GM21825 (cell line): Measurements from ENCODE around the gene FGF11.

Experiments
- ATAC-seq: cut with Tn5 transposase; IDR thresholded peaks from one replicate; pipeline ENCODE4 v1.9.1; 2021; ENCODE audit warnings: mild to moderate bottlenecking, moderate library complexity; ENCODE audit not compliant: unreplicated experiment

FGF11 gene

GRCh38 chr17:7427549-7427948, 11.8 kb upstream of the FGF11 start:
- no peak for ATAC-seq

GRCh38 chr17:7428557-7428956, 10.8 kb upstream of the FGF11 start, which contains the start of gene SPEM3:
TSS of gene SPEM3 (plus strand) at chr17:7428857. CDS start at chr17:7428903, 46 bp downstream.
- ATAC-seq = no peak

GRCh38 chr17:7429722-7430121, 9.6 kb upstream of the FGF11 start:
- no peak for ATAC-seq

- ATAC-seq = no peak
These were observed 8.1 kb upstream of the FGF11 start for GRCh38 chr17:7431231-7431630.

- ATAC-seq = no peak
These were observed 7.0 kb upstream of the FGF11 start for GRCh38 chr17:7432296-7432695.

GRCh38 chr17:7435676-7436555, 3.4 kb upstream of the FGF11 start:
- ATAC-seq = peak; percentile 17

GRCh38 chr17:7436556-7437368, 2.5 kb upstream of the FGF11 start:
- peak; percentile 28 for ATAC-seq

- ATAC-seq = no peak
These were observed 1.9 kb upstream of the FGF11 start for GRCh38 chr17:7437369-7437863.

- no peak for ATAC-seq
These were observed 1.2 kb upstream of the FGF11 start for GRCh38 chr17:7437950-7438614.

GRCh38 chr17:7438656-7439460, 454 bp upstream of the FGF11 start:
- ATAC-seq = no peak

GRCh38 chr17:7440113-7440833, 961 bp downstream of the FGF11 start:
- ATAC-seq = no peak

- ATAC-seq = no peak
These were observed 1.5 kb downstream of the FGF11 start for GRCh38 chr17:7440834-7441195.

- no peak for ATAC-seq
These were observed 2.0 kb downstream of the FGF11 start for GRCh38 chr17:7441266-7441665.

GRCh38 chr17:7442142-7442541, 2.8 kb downstream of the FGF11 start:
- ATAC-seq = no peak

- no peak for ATAC-seq
These were observed 4.5 kb downstream of the FGF11 start for GRCh38 chr17:7443499-7444485.

- ATAC-seq = peak; percentile 52
These were observed 5.6 kb downstream of the FGF11 start, which contains the start of gene CHRNB1 for GRCh38 chr17:7444682-7445618. TSS of gene CHRNB1 (plus strand) at chr17:7445061. CDS start at chr17:7445128, 67 bp downstream.

- no peak for ATAC-seq
These were observed 6.3 kb downstream of the FGF11 start for GRCh38 chr17:7445619-7445968.
